Stomach (tissue), 9 donors: ENCODE data around the gene TBC1D20. TPM values are rescaled to one million over a fixed set of nuclear protein-coding genes. Genes with fewer than 3 reads are reported as not detected.

ENCODE experiments used
- DNase-seq, 2 donors: peaks; one replicate each; pipeline versions ENCODE4 v3.0.0 to v3.0.0-alpha.2; 2013 to 2019
- H3K27ac ChIP-seq, 5 donors: fragments of 200-600 bp in 4 of 5; sonication (generic) in 4 of 5; one replicate each; pipeline ENCODE4 v1.5.1; 2013 to 2019; ENCODE audit warnings: mild to moderate bottlenecking in 1 of 5, moderate library complexity in 1 of 5
- H3K27me3 ChIP-seq, 3 donors: fragments of 200-600 bp; sonication (generic); one replicate each; pipeline ENCODE4 v1.5.1; 2017 to 2019; ENCODE audit warnings: mixed run types in 1 of 3
- H3K36me3 ChIP-seq, 4 donors: fragments of 200-600 bp; sonication (generic); 1 replicate in 3 of 4; 2 replicates in 1 of 4; pipeline ENCODE4 v1.5.1; 2016 to 2019
- H3K4me1 ChIP-seq, 4 donors: fragments of 200-600 bp; sonication (generic); one replicate each; pipeline ENCODE4 v1.5.1; 2016 to 2019
- H3K4me3 ChIP-seq, 4 donors: fragments of 200-600 bp; sonication (generic) in 3 of 4; one replicate each; pipeline ENCODE4 v1.5.1; 2016 to 2019; ENCODE audit warnings: mild to moderate bottlenecking in 1 of 4
- H3K9me3 ChIP-seq, 4 donors: fragments of 200-600 bp; sonication (generic); one replicate each; pipeline ENCODE4 v1.5.1; 2016 to 2019
- EP300 ChIP-seq: sonication (generic); formaldehyde crosslinking; IDR thresholded peaks from one replicate; pipeline ENCODE4 v1.6.1; 2017; ENCODE audit warnings: antibody characterized with exemption
- POLR2A ChIP-seq, 4 donors: fragments of 450-650 bp; IDR thresholded peaks; one replicate each; pipeline ENCODE4 v1.6.1; 2016; ENCODE audit warnings: antibody characterized with exemption in 4 of 4, control low read depth in 2 of 4, mild to moderate bottlenecking in 1 of 4, moderate library complexity in 1 of 4
- POLR2AphosphoS5 ChIP-seq, 3 donors: sonication (generic); formaldehyde crosslinking; IDR thresholded peaks; one replicate each; pipeline ENCODE4 v1.6.1; 2016; ENCODE audit warnings: antibody characterized with exemption in 3 of 3
- WGBS, 5 donors: extraction: QIAGEN DNeasy Blood & Tissue Kit in 3 of 5; methylation state at CpG; one replicate each; pipeline versions ENCODE4 v1.1.5 to v1.1.7; 2013 to 2018; 5-methylcytosine and 5-hydroxymethylcytosine counted together
- intact Hi-C: fragments of 100-400 bp; cut with DNase I; formaldehyde crosslinking; loops from one replicate; pipeline ENCODE4 v1.15.1; 2023; ENCODE audit warnings: low total_unique reads
- polyA plus RNA-seq, 3 donors: library from polyadenylated mRNA; stranded (reverse); fragments of 200-250 nt; gene quantifications; one replicate each; pipeline ENCODE4 v1.2.3, GENCODE V29; 2013
- total RNA-seq, 5 donors: library from RNA; depleted of rRNA; stranded (reverse); fragments of >200 nt; gene quantifications; one replicate each; pipeline versions ENCODE4 v1.1.0 to v1.2.3, GENCODE V29; 2014 to 2016
- TF ChIP-seq, protein P1 (sequence below), 7 experiments: fragments of 450-650 bp in 4 of 7; fragments of 200-600 bp in 3 of 7; sonication (generic) in 3 of 7; IDR thresholded peaks; one replicate each; pipeline ENCODE4 v1.5.1; 2016 to 2019; ENCODE audit warnings: antibody characterized with exemption in 7 of 7, control low read depth in 2 of 7, mild to moderate bottlenecking in 1 of 7
- donor health status: healthy with polysubstance abuse.
- donor health status: Bipolar disorder and iron deficiency.
- donor health status: healthy.

The TBC1D20 gene
- total and polyA plus RNA-seq, 8 donors = 7.5 to 43.3 (median 21.7) TPM

DNA sequence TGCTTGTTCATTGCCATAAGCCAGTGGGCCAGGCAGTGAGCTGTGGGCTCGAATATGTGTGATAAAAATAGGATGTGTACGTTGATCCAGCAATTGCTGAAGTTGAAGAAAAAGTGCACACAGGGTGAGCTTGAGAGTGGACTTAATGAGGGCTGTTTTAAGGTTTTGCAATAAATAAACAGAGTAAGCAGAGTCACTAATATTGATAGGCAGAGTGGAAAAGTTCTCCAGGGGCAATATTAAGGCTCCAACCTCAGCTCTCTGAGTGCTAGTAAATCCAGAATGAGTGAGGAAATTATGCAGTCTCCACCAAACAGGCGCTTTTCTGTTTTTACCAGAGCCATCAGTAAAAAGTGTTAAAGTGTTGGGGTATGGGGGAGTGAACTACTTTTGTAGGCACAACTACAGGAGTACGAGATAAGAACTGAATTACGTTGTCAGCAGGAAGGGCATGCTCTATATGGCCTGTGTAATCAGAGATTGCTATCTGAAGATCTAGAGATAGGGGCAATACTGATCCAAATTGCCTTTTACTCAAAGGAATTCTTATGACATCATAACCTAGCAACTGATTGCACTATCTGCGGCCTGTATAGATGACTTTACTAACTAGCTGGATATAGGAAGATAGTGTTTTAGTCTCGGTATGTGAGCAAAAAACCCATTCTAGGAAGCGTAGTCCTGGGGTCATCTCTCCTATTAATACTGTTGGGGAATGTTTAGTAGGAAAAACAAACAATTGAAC, 7.6 kb upstream of the TBC1D20 start:
- no peak overlapping the region for H3K27ac ChIP-seq
- no peaks in the 10 kb centered on the region for H3K27me3 ChIP-seq
- peaks cover 0 to 30% (median 6%) of the 10 kb centered on the region in 4 donors for H3K9me3 ChIP-seq
- H3K36me3 ChIP-seq = peaks cover 0 to 8% (median 0%) of the 10 kb centered on the region in 4 donors
- H3K4me3 ChIP-seq = no peak overlapping the region
- intact Hi-C loops = no loop called here
- TF ChIP-seq EP300 (no peak), POLR2AphosphoS5 (IDR thresholded peaks at IDR 0.05) (no peak), POLR2A (IDR thresholded peaks at IDR 0.05) (no peak)
- TF ChIP-seq, protein P1, sequence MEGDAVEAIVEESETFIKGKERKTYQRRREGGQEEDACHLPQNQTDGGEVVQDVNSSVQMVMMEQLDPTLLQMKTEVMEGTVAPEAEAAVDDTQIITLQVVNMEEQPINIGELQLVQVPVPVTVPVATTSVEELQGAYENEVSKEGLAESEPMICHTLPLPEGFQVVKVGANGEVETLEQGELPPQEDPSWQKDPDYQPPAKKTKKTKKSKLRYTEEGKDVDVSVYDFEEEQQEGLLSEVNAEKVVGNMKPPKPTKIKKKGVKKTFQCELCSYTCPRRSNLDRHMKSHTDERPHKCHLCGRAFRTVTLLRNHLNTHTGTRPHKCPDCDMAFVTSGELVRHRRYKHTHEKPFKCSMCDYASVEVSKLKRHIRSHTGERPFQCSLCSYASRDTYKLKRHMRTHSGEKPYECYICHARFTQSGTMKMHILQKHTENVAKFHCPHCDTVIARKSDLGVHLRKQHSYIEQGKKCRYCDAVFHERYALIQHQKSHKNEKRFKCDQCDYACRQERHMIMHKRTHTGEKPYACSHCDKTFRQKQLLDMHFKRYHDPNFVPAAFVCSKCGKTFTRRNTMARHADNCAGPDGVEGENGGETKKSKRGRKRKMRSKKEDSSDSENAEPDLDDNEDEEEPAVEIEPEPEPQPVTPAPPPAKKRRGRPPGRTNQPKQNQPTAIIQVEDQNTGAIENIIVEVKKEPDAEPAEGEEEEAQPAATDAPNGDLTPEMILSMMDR (IDR thresholded peaks at IDR 0.05) = no peak
- peaks cover 0 to 5% (median 0%) of the 10 kb centered on the region in 4 donors for H3K4me1 ChIP-seq
- no peak for DNase-seq
- WGBS, 5 donors = 73 to 86% (median 84%) methylated on average over 8 of the region's 8 CpGs

GRCh38 chr20:467755-468154, 5.4 kb upstream of the TBC1D20 start:
- WGBS, 5 donors = 81 to 89% (median 86%) methylated on average over 7 of the region's 7 CpGs
- TF ChIP-seq EP300 = no peak
- TF ChIP-seq POLR2A (IDR thresholded peaks at IDR 0.05) = no peak
- TF ChIP-seq, protein P1 (IDR thresholded peaks at IDR 0.05) = no peak
- no peak for TF ChIP-seq POLR2AphosphoS5 (IDR thresholded peaks at IDR 0.05)
- peaks cover 2 to 7% (median 4%) of the 10 kb centered on the region in 4 donors for H3K4me1 ChIP-seq
- no peak for DNase-seq
- no peaks in the 10 kb centered on the region for H3K27me3 ChIP-seq
- no peak overlapping the region for H3K4me3 ChIP-seq
- intact Hi-C loops = no loop called here
- peaks cover 0 to 28% (median 6%) of the 10 kb centered on the region in 4 donors for H3K9me3 ChIP-seq
- no peak overlapping the region for H3K27ac ChIP-seq
- no peaks in the 10 kb centered on the region for H3K36me3 ChIP-seq

DNA sequence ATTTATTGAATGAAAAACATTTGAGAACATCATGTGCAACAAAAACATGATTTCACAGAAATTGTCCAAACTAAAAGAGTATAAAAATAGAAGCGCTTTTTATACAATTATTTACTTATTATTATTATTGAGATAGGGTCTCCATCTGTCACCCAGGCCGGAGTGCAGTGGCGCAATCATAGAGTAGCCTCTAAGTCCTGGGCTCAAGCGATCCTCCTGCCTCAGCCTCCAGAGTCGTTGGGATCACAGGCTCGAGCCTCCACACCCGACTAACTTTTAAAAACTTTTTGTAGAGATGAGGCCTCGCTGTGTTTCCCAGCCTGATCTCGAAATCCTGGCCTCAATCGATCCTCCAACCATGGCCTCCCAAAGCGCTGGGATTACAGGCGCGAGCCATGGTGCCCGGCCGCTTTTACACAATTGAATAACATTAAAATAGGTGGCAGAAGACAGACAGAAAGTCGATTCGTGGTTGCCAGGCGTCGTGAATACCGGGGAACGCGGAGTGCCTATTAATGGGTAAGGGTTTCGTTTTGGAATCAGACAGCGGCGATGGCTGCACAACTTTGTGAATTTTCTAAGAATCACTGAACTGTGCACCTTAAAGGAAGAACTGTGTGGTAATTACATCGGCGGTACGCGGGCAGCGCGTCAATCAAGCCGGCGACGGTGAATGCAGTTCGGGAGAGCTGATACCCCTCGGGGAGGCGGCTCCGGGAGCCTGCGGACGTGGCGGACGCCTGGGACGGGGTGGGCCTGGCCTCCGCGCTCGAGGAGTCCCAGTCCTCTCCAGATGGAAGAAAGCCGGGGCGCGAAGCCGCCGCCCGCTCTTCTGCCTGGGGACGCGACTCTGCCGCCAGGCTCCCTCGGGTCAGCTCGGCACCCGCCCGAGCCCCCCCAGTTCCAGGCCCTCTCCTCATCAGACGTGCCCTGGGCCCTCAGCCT, 807 bp downstream of the TBC1D20 start:
- WGBS, 5 donors = 7 to 12% (median 9%) methylated on average over 31 to 60 of the region's 60 CpGs
- H3K9me3 ChIP-seq = no peaks in the 10 kb centered on the region
- peak; percentile 51 to 79 for DNase-seq
- H3K4me3 ChIP-seq = peak overlapping the region; percentile 86 to 97 (median 90)
- H3K27me3 ChIP-seq = no peaks in the 10 kb centered on the region
- H3K4me1 ChIP-seq = peaks cover 25 to 52% (median 38%) of the 10 kb centered on the region in 4 donors
- peak overlapping the region; percentile 89 to 99 (median 97) for H3K27ac ChIP-seq
- no peaks in the 10 kb centered on the region for H3K36me3 ChIP-seq
- intact Hi-C loops = no loop called here
- TF ChIP-seq EP300 (no peak), POLR2A (IDR thresholded peaks at IDR 0.05) (no peak), POLR2AphosphoS5 (IDR thresholded peaks at IDR 0.05) (no peak)
- TF ChIP-seq, protein P1 (IDR thresholded peaks at IDR 0.05) = no peak

GRCh38 chr20:460707-461106, 1.6 kb downstream of the TBC1D20 start:
- Histone ChIP-seq H3K4me1 (peaks cover 25 to 57% (median 39%) of the 10 kb centered on the region in 4 donors), H3K27ac (peak overlapping the region in 1 of 5 donors; percentile 97), H3K9me3 (no peaks in the 10 kb centered on the region), H3K27me3 (no peaks in the 10 kb centered on the region), H3K36me3 (no peaks in the 10 kb centered on the region), H3K4me3 (peak overlapping the region in 3 of 4 donors; percentile 86 to 97 (median 88))
- TF ChIP-seq, protein P1 (IDR thresholded peaks at IDR 0.05) = no peak
- TF ChIP-seq POLR2AphosphoS5 (IDR thresholded peaks at IDR 0.05) (no peak), POLR2A (IDR thresholded peaks at IDR 0.05) (no peak), EP300 (no peak)
- whole genome bisulfite sequencing, 5 donors = 38 to 52% (median 44%) methylated on average over 2 of the region's 2 CpGs
- intact Hi-C loops = no loop called here
- no peak for DNase-seq
